DND-41 (cell line): Measurements from ENCODE around the gene PTPRG.

Experiments used
- ATAC-seq: fragments of 200-7000 bp; cut with Tn5 transposase; 3 replicates; pipeline ENCODE4 v1.9.1; 2021; ENCODE audit warnings: low read depth; ENCODE audit not compliant: insufficient read depth
- DNase-seq: peaks from one replicate; pipeline ENCODE4 v3.0.0-alpha.2; 2020
- H2AFZ ChIP-seq: 2 replicates; pipeline ENCODE4 v1.6.0; 2012; ENCODE audit warnings: low read depth, low read length
- H3K27ac ChIP-seq: 2 replicates; pipeline ENCODE4 v1.5.1; 2012; ENCODE audit warnings: low read length, inconsistent platforms
- H3K27me3 ChIP-seq: fragments of 200-600 bp; sonication (generic); 2 replicates; pipeline ENCODE4 v1.6.0; 2012; ENCODE audit warnings: low read length, mild to moderate bottlenecking, inconsistent platforms; ENCODE audit not compliant: insufficient read depth, poor library complexity
- H3K36me3 ChIP-seq: 2 replicates; pipeline ENCODE4 v1.5.1; 2012; ENCODE audit warnings: low read length, inconsistent platforms; ENCODE audit not compliant: insufficient read depth
- H3K4me1 ChIP-seq: 2 replicates; pipeline ENCODE4 v1.5.1; 2012; ENCODE audit warnings: mild to moderate bottlenecking, low read length; ENCODE audit not compliant: insufficient read depth
- H3K4me2 ChIP-seq: 2 replicates; pipeline ENCODE4 v1.6.0; 2012; ENCODE audit warnings: mild to moderate bottlenecking, moderate library complexity, low read length, inconsistent platforms; ENCODE audit not compliant: insufficient read depth
- H3K4me3 ChIP-seq, 2 experiments: fragments of 200-600 bp in 1 of 2; shearing (Covaris generic) in 1 of 2; 2 replicates each; pipeline ENCODE4 v1.5.1; 2012 to 2016; ENCODE audit warnings: inconsistent platforms in 2 of 2, low read length in 2 of 2, mild to moderate bottlenecking in 2 of 2, low read depth in 1 of 2, moderate library complexity in 1 of 2
- H3K79me2 ChIP-seq: 2 replicates; pipeline ENCODE4 v1.6.0; 2012; ENCODE audit warnings: low read length, inconsistent platforms; ENCODE audit not compliant: insufficient read depth
- H3K9ac ChIP-seq: 2 replicates; pipeline ENCODE4 v1.6.0; 2012; ENCODE audit warnings: low read depth, mild to moderate bottlenecking, inconsistent platforms, low read length, moderate library complexity
- H3K9me3 ChIP-seq: 2 replicates; pipeline ENCODE4 v1.5.1; 2012; ENCODE audit warnings: low read length, moderate library complexity, mild to moderate bottlenecking, inconsistent platforms; ENCODE audit not compliant: insufficient read depth, severe bottlenecking
- H4K20me1 ChIP-seq: 2 replicates; pipeline ENCODE4 v1.6.0; 2012; ENCODE audit warnings: low read length; ENCODE audit not compliant: insufficient read depth
- CTCF ChIP-seq: IDR thresholded peaks from 2 replicates; pipeline ENCODE4 v1.5.1; 2012; ENCODE audit warnings: borderline replicate concordance, low read length, moderate library complexity, mild to moderate bottlenecking; ENCODE audit not compliant: poor library complexity, severe bottlenecking; ENCODE audit errors: extremely low read depth
- EZH2 ChIP-seq: IDR thresholded peaks from 3 replicates; pipeline ENCODE4 v1.6.1; 2012; ENCODE audit warnings: borderline replicate concordance, low read depth, mild to moderate bottlenecking, moderate library complexity, low read length, inconsistent platforms; ENCODE audit not compliant: severe bottlenecking

The PTPRG gene

DNA sequence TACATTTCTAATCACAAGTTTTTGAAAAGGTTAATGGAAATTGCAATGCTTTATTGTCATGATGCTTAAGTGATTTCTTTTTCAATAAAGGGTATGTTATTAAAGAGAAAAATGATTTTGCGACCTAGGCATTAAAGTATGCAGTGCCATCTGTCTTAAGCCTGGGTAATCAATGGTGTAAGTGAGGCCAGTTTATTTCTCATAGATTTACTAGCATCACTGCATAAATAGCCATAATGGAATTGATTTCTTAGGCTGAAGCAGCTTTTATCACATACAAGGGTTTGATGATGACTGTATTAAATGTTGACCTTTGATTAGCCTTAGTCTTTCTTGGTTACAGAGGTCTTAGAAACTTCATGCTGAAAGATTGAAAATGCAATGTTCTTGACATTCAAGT is 464.5 kb downstream of the PTPRG start:
- Histone ChIP-seq H3K4me2 (no peak overlapping the region), H3K27me3 (no peaks in the 10 kb centered on the region), H3K36me3 (no peaks in the 10 kb centered on the region), H3K4me3 (no peak overlapping the region), H2AFZ (no peak overlapping the region), H3K79me2 (no peaks in the 10 kb centered on the region), H3K27ac (no peak overlapping the region), H3K4me1 (no peaks in the 10 kb centered on the region), H4K20me1 (no peaks in the 10 kb centered on the region), H3K9me3 (no peaks in the 10 kb centered on the region), H3K9ac (no peak overlapping the region)
- no peak for ATAC-seq
- TF ChIP-seq EZH2 (no peak), CTCF (no peak)
- no peak for DNase-seq

DNA sequence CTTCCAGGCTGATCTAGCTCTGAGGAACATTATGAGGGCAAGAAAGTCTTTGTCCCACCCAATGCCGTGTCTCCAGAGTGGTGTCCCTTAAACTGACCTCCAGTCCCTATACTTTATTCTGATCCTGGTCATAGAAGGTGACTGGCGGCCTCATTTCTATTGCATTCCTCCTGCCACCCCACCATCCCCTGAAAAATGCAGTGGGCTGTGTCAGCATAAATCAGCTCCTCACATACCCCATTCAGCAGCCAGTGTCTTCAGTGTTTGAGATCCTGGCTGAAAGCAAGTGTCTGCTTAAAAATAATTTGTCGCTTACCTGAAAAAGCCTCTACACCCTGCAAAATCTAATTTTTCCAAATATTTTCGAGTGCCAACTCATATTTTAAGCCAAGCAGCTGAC is 465.9 kb downstream of the PTPRG start:
- no peaks in the 10 kb centered on the region for H3K27me3 ChIP-seq
- H2AFZ ChIP-seq: no peak overlapping the region
- no peaks in the 10 kb centered on the region for H3K9me3 ChIP-seq
- no peak overlapping the region for H3K9ac ChIP-seq
- H3K4me2 ChIP-seq: no peak overlapping the region
- H3K4me1 ChIP-seq: no peaks in the 10 kb centered on the region
- no peaks in the 10 kb centered on the region for H3K36me3 ChIP-seq
- DNase-seq (no peak), ATAC-seq (no peak)
- TF ChIP-seq CTCF (no peak), EZH2 (no peak)
- no peak overlapping the region for H3K27ac ChIP-seq
- H3K79me2 ChIP-seq: no peaks in the 10 kb centered on the region
- H4K20me1 ChIP-seq: no peaks in the 10 kb centered on the region
- H3K4me3 ChIP-seq: no peak overlapping the region

GRCh38 chr3:62027796-62028195 is 466.4 kb downstream of the PTPRG start:
- no peak overlapping the region for H3K27ac ChIP-seq
- no peak overlapping the region for H3K9ac ChIP-seq
- H3K4me1 ChIP-seq: no peaks in the 10 kb centered on the region
- DNase-seq: no peak
- H3K4me2 ChIP-seq: no peak overlapping the region
- no peak overlapping the region for H2AFZ ChIP-seq
- H3K9me3 ChIP-seq: no peaks in the 10 kb centered on the region
- TF ChIP-seq CTCF (no peak), EZH2 (no peak)
- H3K79me2 ChIP-seq: no peaks in the 10 kb centered on the region
- H3K4me3 ChIP-seq: no peak overlapping the region
- no peaks in the 10 kb centered on the region for H3K27me3 ChIP-seq
- H3K36me3 ChIP-seq: no peaks in the 10 kb centered on the region
- no peaks in the 10 kb centered on the region for H4K20me1 ChIP-seq
- no peak for ATAC-seq

DNA sequence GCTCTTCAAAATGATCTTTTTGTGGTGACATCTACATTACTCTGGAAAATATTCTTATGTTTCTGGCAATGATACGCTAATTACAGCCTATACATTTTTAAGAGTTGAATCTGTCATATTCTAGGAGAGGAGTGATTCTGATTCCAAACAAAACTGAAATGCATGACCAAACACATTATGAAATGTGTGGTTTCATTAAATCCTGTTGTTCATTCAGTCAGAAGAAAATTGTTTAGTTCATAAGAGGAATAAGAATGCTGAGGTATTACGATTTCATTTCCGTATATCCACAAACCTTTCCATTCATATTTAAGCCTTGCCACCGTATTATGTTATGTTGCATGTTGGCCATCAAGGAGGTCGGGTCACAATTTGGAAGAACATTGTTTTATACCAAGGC is 466.9 kb downstream of the PTPRG start:
- DNase-seq: no peak
- H4K20me1 ChIP-seq: no peaks in the 10 kb centered on the region
- ATAC-seq: no peak
- H3K27ac ChIP-seq: no peak overlapping the region
- no peak overlapping the region for H2AFZ ChIP-seq
- H3K4me3 ChIP-seq: no peak overlapping the region
- H3K9me3 ChIP-seq: no peaks in the 10 kb centered on the region
- H3K9ac ChIP-seq: no peak overlapping the region
- no peaks in the 10 kb centered on the region for H3K27me3 ChIP-seq
- H3K4me1 ChIP-seq: no peaks in the 10 kb centered on the region
- H3K4me2 ChIP-seq: no peak overlapping the region
- H3K36me3 ChIP-seq: no peaks in the 10 kb centered on the region
- TF ChIP-seq EZH2: no peak
- TF ChIP-seq CTCF: no peak
- H3K79me2 ChIP-seq: no peaks in the 10 kb centered on the region
